ENCODE data around the gene MYPOP.

MYPOP gene

DNA sequence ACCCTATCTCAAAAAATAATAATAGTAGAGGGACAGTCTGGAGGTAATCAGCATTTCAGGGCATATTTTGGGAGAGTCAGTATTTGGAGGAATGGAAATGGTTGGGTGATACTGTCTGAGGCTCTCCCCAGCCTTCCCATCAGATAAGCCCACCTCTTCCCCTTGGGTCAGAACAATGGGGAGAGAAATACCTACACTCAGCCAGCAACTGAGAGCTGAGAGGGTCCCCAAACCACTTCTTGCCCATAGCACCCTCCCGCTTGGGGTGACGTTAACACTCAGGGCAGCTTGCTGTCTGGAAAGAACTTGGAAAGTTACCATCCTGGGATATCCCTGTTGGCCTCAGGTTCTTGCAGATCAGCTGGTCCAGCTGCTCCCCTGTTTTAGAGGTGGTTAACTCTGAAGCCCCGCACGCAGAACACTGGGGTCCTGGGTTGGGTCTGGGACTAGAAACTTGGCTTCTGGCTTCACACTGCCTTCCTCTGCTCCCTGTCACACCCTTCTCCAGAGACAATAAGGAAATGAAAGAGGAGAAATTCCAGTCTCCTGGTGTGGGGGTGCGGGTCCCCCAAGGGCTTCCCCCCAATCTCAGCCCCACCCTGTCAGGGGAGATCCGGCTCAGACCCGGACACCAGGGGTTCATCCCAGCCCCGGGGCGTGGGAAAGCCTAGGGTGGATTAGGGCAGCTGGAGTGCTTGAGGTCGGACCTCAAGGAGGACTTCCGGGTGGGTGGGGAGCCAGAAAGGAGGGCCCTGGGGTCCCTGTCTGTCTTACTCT is 35.8 kb downstream of the MYPOP start:
- DNase-seq (ENCODE audit: low read depth) = no peak
- H3K4me3 ChIP-seq (ENCODE audit: low read length) = no peak overlapping the region
- TF ChIP-seq, protein P1, sequence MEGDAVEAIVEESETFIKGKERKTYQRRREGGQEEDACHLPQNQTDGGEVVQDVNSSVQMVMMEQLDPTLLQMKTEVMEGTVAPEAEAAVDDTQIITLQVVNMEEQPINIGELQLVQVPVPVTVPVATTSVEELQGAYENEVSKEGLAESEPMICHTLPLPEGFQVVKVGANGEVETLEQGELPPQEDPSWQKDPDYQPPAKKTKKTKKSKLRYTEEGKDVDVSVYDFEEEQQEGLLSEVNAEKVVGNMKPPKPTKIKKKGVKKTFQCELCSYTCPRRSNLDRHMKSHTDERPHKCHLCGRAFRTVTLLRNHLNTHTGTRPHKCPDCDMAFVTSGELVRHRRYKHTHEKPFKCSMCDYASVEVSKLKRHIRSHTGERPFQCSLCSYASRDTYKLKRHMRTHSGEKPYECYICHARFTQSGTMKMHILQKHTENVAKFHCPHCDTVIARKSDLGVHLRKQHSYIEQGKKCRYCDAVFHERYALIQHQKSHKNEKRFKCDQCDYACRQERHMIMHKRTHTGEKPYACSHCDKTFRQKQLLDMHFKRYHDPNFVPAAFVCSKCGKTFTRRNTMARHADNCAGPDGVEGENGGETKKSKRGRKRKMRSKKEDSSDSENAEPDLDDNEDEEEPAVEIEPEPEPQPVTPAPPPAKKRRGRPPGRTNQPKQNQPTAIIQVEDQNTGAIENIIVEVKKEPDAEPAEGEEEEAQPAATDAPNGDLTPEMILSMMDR (conservative IDR thresholded peaks at IDR 0.05; ENCODE audit: low read depth, low read length) = no peak

DNA sequence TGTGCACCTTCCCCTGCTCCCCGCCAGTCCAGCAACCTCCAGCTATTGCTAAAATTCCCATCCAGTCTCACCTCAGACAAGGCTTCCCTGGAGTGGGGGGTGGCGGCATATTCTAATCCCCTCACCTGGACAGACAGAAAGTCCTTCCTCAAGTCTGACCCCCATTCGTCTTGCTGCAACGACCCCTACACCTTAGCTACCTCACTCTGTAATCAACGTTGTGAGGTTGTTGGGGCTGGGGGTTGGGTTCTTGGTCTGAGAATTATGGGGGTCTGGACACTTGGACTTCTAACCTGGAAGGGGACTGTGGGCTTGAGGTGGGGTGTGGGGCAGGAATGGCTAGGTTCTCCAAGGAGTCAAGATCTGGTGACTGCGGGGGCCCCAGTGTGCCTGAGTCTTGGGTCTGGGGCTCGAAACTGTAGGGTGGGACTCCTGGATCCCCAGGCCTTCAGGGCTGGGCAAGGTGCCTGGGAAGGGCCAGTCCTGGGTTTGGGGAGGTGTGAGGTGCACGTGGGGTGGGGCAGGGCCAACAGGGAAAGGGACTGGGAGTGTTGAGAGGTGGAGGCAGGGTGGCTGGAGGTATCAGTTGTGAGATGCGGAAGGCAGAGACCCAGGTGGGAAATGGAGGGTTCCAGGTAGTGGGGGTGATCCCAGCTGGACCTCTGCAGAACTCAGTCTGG is 37.0 kb downstream of the MYPOP start:
- H3K4me3 ChIP-seq (ENCODE audit: low read length) = no peak overlapping the region
- DNase-seq (ENCODE audit: low read depth) = no peak
- TF ChIP-seq, protein P1 (conservative IDR thresholded peaks at IDR 0.05; ENCODE audit: low read depth, low read length) = no peak

DNA sequence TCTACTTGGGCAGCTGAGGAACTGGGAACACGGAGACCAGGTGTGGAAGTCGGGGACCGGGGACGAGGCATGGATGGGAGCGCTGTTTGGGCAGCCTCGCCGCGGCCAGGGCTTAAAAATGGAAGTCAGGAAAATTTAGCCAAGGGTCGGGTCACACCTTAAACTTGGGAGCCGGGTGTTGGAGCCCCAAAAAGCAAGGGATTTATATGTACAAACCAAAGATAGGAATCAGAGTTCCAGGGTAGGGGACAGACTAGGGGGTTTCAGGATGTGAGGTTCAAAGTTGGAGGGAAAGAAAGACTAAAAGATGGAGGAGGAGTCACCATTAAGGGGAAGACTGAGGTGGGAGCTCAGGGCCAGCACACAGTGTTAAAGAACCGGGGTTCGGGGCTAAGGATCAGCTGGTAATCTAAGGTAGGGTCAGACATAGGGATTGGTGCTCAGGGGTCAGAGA is 37.8 kb downstream of the MYPOP start:
- H3K4me3 ChIP-seq (ENCODE audit: low read length) = no peak overlapping the region
- TF ChIP-seq, protein P1 (conservative IDR thresholded peaks at IDR 0.05; ENCODE audit: low read depth, low read length) = no peak
- no peak for DNase-seq (ENCODE audit: low read depth)

DNA sequence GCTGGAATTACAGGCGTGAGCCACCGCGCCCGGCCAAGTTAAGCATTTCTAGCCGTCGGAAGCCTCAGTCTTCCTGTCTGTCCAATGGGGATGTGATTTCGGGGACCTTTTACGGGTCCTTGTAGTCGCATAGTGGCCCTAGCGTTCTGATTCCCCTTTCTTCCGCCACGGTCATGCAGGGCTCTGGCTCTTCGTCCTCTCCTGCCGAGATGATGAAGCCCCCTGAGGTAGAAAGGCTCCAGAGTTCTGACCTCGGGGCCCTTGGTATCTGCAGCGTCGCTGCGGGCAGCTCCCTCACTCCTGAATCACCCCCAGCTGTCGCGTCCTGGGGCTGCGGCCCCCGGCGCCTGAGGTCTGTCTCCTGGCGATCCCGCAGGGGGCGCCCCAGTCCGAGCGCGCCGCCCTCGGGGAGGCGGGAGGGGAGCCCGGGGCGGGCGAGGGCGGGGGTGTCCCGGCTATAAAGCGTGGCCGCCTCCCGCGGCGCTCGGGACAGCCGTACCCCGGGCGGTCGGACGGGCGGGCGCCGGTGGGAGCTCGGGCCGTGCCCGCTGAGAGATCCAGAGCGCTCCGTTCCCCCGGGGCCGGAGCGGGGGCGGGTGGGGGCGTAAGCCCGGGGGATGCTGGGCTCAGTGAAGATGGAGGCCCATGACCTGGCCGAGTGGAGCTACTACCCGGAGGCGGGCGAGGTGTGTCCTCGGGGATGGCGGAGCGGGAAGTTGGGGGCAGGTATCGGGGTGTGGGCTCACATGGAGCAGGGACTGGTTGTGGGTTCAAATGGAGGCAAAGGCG is 38.4 kb downstream of the MYPOP start, which contains the start of gene FOXA3:
Gene FOXA3 (plus strand): TSS at position 487 of the 789 bp plus-strand sequence. CDS start 131 bp downstream, at position 618.
- DNase-seq (ENCODE audit: low read depth) = no peak
- TF ChIP-seq, protein P1 (conservative IDR thresholded peaks at IDR 0.05; ENCODE audit: low read depth, low read length) = peak; percentile 49
- peak within 1 kb of the TSS; percentile 41 for H3K4me3 ChIP-seq (ENCODE audit: low read length)

DNA sequence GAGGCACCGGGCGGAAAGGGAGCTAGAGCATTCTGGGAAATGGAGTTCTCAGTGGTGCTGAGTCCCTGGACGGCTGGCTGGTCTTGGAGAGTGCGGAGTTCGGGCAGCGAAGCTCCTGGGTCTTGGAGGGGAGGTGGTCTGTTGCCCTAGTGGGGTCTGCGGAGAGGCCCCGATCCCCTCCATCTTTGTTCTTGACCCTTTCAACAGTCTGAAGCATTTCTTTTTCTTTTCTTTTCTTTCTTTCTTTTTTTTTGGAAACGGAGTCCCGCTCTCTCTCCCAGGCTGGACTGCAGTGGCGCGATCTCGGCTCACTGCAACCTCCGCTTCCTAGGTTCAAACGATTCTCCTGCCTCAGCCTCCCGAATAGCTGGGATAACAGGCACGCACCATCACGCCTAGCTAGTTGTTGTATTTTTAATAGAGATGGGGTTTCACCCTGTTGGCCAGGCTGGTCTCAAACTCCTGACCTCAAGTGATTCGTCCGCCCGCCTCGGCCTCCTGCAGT is 39.0 kb downstream of the MYPOP start:
- H3K4me3 ChIP-seq (ENCODE audit: low read length) = peak overlapping the region; percentile 41
- DNase-seq (ENCODE audit: low read depth) = no peak
- TF ChIP-seq, protein P1 (conservative IDR thresholded peaks at IDR 0.05; ENCODE audit: low read depth, low read length) = no peak

DNA sequence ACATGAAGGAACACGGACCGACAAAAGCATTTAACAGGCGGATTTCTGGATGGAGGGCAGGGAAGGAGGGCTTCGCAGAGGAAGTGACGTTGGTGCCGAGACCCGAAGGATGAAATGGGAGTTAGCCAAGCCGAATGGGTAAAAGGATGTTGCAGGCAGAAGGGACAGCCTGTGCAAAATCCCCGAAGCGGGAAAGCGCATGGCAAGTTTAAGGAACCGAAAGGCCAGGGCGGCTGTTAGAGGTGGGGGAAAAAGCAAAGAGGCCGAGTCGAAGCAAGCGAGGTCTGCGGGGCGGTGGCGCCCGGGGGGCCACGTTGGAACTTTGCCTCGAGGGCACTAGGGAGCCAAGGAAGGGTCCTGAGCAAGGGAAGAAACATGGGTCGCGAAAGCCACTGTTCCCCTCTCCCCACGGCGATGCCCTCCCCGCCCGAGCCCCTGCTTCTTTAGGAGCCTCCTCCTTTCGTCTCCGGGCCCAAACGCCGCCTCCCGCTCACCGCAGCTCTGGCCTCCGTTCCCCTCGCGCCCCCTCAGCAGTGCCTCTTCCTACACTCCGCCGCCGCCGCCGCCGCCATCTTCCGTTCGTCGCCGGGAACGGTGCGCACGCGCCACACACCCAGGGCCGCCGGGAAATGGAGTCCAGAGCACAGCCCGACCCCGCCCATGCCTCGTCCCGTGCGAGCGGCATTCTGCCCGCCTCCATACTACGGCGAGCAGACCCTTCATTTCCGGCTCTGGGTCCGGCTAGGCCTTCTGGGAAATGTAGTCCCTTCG is 39.7 kb downstream of the MYPOP start, which contains the start of gene SYMPK:
Gene SYMPK (minus strand): TSS at position 584 of the 771 bp plus-strand sequence. CDS start 8,652 bp downstream, outside the sequence.
- H3K4me3 ChIP-seq (ENCODE audit: low read length) = peak within 1 kb of the TSS; percentile 95
- TF ChIP-seq, protein P1 (conservative IDR thresholded peaks at IDR 0.05; ENCODE audit: low read depth, low read length) = no peak
- DNase-seq (ENCODE audit: low read depth) = peak; percentile 91

Measured in retinal pigment epithelial cell (primary cell).